Activated T-cell treated with anti-CD3 and anti-CD28 coated beads, Interleukin-2, amount 50 U/mL, for 24 hours (primary cell): Measurements from ENCODE around the gene HSPB7.

Experiments
- DNase-seq: peaks from one replicate; pipeline ENCODE4 v3.0.0-alpha.2; 2020
- H3K27ac Mint-ChIP-seq: 2 replicates; pipeline ENCODE4 v1.8.0; 2020; ENCODE audit warnings: mild to moderate bottlenecking, mixed read lengths
- H3K27me3 Mint-ChIP-seq: 2 replicates; pipeline ENCODE4 v1.8.0; 2020; ENCODE audit warnings: mixed read lengths
- H3K36me3 Mint-ChIP-seq: 2 replicates; pipeline ENCODE4 v1.8.0; 2020; ENCODE audit warnings: low read depth, mixed read lengths
- H3K4me1 Mint-ChIP-seq: 2 replicates; pipeline ENCODE4 v1.8.0; 2020; ENCODE audit warnings: low read depth, mixed read lengths
- H3K4me3 Mint-ChIP-seq: 2 replicates; pipeline ENCODE4 v1.8.0; 2020; ENCODE audit warnings: mild to moderate bottlenecking, moderate library complexity, mixed read lengths
- H3K9me3 Mint-ChIP-seq: 2 replicates; pipeline ENCODE4 v1.8.0; 2020; ENCODE audit warnings: mixed read lengths

The HSPB7 gene

DNA sequence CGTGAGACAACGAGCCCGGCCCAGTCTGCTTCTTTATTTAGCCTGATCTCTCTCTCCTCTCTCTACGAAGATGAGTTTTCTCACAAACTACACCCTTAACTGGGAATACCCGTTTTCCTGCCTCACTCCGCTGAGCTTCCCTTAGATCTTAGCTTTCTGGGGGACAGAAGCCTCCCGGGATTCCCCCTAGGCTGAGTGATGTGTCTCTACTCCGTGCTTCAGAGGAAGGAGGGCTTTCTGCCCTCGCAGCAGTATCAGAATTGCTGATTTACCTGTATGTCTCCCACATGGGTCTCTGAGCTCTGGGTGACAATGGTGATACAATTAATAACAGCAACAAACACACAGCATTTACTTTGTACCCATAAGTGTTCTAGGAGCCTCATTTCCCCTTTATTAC is 43.0 kb downstream of the HSPB7 start:
- H3K27ac Mint-ChIP-seq = peak overlapping the region; percentile 96
- H3K36me3 Mint-ChIP-seq = peaks cover 45% of the 10 kb centered on the region
- peaks cover 57% of the 10 kb centered on the region for H3K4me1 Mint-ChIP-seq
- H3K4me3 Mint-ChIP-seq = peak overlapping the region; percentile 91
- DNase-seq = peak; percentile 56
- no peaks in the 10 kb centered on the region for H3K27me3 Mint-ChIP-seq
- no peaks in the 10 kb centered on the region for H3K9me3 Mint-ChIP-seq

DNA sequence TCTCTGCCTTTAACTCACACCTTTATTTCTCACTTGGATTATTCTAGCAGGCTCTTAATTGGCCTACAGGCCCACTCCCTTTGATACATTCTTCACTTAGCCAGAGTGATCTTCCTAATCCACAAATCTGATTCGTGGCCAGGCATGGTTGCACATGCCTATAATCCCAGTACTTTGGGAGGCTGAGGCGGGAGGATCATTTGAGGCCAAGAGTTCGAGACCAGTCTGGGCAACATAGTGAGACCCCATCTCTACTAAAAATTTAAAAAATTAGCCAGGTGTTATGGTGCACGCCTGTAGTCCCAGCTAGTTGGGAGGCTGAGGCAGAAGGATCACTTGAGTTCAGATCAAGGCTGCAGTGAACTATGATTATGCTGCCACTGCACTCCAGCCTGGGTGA is 44.1 kb downstream of the HSPB7 start:
- peak overlapping the region; percentile 4 for H3K27ac Mint-ChIP-seq
- H3K9me3 Mint-ChIP-seq = no peaks in the 10 kb centered on the region
- H3K36me3 Mint-ChIP-seq = peaks cover 55% of the 10 kb centered on the region
- peaks cover 63% of the 10 kb centered on the region for H3K4me1 Mint-ChIP-seq
- H3K4me3 Mint-ChIP-seq = no peak overlapping the region
- no peak for DNase-seq
- H3K27me3 Mint-ChIP-seq = no peaks in the 10 kb centered on the region

DNA sequence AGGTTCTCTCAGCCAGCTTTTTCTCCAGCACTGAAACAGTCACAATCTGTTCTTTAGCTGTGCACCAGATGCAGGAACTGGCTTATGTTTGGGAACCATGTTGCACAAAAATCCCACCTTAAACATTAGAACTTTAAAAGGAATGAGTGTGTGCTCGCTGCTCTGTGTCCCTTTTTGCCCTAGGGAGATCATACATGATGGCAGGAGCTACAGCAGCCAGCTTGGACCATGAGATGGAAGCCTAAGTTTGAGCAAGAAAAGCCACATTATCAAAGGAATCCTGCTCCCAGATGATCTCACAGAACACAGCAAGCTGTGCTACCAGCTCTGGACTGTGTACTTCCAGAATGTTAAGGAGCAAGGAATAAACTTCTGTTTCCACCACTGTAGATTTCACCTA is 45.4 kb downstream of the HSPB7 start:
- H3K36me3 Mint-ChIP-seq = peaks cover 69% of the 10 kb centered on the region
- no peaks in the 10 kb centered on the region for H3K9me3 Mint-ChIP-seq
- H3K27me3 Mint-ChIP-seq = no peaks in the 10 kb centered on the region
- DNase-seq = no peak
- peak overlapping the region; percentile 4 for H3K27ac Mint-ChIP-seq
- H3K4me1 Mint-ChIP-seq = peaks cover 77% of the 10 kb centered on the region
- H3K4me3 Mint-ChIP-seq = no peak overlapping the region

DNA sequence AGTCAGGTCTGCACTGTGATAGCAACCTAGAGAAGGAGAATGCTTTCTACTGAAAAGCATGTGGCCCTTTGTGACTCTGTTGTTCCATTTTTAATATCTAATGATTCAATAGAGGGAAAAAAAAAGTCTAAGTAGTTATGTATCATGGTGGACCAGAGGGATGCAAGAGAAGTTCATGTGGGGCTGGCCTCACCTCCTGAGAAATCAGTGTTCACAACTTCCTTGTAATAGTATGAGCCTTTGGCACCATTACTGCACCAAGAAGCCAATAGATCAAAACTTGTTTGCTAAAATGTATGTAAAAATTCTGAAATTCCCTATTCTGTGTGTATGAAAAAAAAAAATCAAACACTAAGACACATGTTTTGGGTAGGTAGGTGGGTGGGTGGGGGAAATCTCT is 46.9 kb downstream of the HSPB7 start:
- H3K4me1 Mint-ChIP-seq = peaks cover 81% of the 10 kb centered on the region
- H3K36me3 Mint-ChIP-seq = peaks cover 77% of the 10 kb centered on the region
- no peak overlapping the region for H3K27ac Mint-ChIP-seq
- H3K27me3 Mint-ChIP-seq = no peaks in the 10 kb centered on the region
- no peak for DNase-seq
- no peak overlapping the region for H3K4me3 Mint-ChIP-seq
- H3K9me3 Mint-ChIP-seq = no peaks in the 10 kb centered on the region

DNA sequence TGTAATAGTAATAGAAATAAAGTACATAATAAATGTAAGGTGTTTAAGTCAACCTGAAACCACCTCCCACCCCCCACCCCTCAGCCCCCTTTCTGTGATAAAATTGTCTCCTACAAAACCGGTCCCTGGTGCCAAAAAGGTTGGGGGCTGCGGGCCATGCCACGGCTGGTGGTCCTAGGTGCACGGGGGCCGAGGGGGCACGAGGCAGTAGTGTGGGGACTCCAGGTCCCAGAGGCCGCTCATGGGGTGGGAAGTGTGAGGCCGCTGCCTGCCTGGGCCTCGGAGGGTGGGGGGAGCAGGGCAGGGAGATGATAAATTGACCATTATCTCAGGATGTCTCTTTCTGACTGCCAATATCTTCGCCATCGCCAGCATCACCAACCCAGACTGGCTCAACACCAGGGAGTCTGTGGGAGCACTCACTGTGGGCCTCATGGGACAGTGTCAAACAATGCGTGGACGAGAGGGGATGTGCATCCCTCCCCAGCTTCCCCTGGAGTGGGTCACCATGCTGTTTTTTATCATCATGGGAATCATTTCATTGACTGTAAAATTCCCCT is 48.4 kb downstream of the HSPB7 start:
- H3K36me3 Mint-ChIP-seq = peaks cover 73% of the 10 kb centered on the region
- peaks cover 88% of the 10 kb centered on the region for H3K4me1 Mint-ChIP-seq

DNA sequence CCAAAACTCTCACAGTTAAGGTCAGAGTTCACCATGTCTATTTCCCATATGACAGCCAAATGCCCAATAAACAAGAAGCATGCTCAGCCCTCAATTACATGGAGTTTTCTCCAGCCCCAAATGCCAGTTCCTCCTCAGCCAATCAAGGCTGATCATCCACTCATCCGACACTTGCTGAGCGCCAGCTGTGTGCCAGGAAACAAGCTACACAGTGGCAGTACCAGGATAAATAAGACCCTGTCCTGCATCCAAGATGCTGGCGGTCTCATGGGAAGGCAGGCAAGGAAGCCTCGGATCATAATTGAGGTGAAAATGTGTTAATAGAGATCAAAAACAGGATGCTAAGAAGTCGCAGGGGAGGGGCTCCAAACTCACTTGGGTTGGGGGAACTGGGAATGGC is 49.7 kb downstream of the HSPB7 start:
- peaks cover 74% of the 10 kb centered on the region for H3K36me3 Mint-ChIP-seq
- peak overlapping the region; percentile 100 for H3K27ac Mint-ChIP-seq
- no peaks in the 10 kb centered on the region for H3K27me3 Mint-ChIP-seq
- H3K4me3 Mint-ChIP-seq = no peak overlapping the region
- no peaks in the 10 kb centered on the region for H3K9me3 Mint-ChIP-seq
- peaks cover 90% of the 10 kb centered on the region for H3K4me1 Mint-ChIP-seq
- DNase-seq = no peak

More for the DNA sequence above, 48.4 kb downstream of the HSPB7 start:
- DNase-seq = no peak
- Mint-ChIP-seq H3K9me3 (no peaks in the 10 kb centered on the region), H3K27ac (peak overlapping the region; percentile 37), H3K4me3 (no peak overlapping the region), H3K27me3 (no peaks in the 10 kb centered on the region)

DNA sequence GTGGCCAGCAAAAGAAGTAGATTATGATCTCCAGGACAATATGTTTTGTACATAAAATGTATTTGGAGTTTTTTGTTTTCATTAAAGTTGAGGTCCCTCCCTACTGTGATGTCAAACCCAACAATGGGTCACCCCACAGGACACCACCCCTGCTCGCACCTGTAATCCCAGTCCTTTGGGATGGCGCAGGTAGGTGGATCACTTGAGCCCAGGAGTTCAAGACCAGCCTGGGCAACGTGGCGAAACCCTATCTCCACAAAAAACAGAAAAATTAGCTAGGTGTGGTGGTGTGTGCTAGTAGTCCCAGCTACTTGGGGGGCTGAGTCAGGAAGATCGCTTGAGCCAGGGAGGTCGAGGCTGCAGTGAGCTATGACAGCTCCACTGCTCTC is 50.9 kb downstream of the HSPB7 start:
- no peak for DNase-seq
- H3K9me3 Mint-ChIP-seq = no peaks in the 10 kb centered on the region
- H3K4me3 Mint-ChIP-seq = peak overlapping the region; percentile 56
- H3K27me3 Mint-ChIP-seq = no peaks in the 10 kb centered on the region
- H3K27ac Mint-ChIP-seq = peak overlapping the region; percentile 100
- peaks cover 71% of the 10 kb centered on the region for H3K36me3 Mint-ChIP-seq
- H3K4me1 Mint-ChIP-seq = peaks cover 89% of the 10 kb centered on the region

DNA sequence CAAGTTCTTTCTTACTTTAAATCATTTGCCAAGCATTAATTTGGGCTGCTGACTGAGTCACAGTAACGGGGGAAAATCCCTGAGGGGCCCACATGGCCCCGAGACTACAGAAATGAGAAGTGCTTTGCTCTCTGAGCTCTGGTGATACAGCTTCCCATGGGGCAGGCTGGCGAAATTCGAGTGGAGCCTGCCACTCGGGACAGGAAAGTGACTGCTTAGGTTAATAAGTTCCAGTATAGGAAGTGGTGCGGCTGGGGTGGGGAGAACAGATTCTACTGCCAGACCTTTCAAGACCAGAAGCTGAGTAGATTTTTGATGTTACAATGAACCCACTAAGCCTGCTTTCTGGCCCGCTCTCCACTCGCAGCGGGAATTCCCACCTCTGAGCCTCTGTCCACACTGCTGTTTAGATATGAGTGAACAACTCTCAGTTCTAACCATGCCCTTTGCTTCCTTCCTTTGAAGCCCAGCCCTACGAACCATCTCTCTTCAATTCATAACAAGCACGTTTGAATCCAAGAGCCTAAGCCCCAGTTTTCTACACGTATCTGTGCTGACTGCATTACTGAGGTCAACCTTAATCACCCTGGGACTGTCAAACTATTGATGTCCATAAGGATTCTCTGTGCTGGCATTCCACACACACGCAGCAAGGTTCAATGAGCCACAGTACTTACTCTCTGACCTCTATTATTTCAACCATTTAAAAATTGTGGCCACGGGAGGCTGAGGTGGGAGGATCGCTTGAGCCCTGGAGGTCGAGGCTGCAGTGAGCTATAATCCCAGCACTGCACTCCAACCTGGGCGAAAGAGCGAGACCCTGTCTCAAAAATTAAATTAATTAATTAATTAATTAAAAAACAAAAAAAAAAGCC is 51.5 kb downstream of the HSPB7 start:
- Mint-ChIP-seq H3K27me3 (no peaks in the 10 kb centered on the region), H3K4me1 (peaks cover 91% of the 10 kb centered on the region), H3K36me3 (peaks cover 72% of the 10 kb centered on the region), H3K9me3 (no peaks in the 10 kb centered on the region), H3K4me3 (peak overlapping the region; percentile 72), H3K27ac (peak overlapping the region; percentile 100)
- DNase-seq = peak; percentile 87

DNA sequence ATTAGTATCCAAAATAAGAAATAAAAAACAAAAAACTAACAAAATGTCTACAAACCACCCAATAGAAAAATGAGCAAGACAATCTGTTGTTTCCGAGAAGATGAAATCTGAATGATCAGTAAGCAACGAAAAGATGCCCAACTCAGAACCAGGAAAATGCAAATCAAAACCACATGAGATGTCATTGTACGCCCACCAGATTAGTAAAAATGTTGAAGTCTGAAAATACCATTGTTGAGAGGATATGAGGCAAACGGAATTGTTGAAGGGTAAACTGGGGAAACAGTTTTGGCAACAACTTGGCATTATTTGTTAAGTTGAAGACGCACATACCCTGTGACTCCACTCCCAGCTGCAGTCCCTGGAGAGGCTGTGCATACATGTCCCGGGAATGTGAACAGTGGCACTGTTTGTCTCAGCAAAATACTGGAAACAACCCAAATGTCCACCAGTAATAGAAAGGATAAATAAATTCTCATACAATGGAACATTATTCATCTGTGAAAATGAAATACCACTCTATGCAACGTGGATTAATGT is 52.5 kb downstream of the HSPB7 start:
- Mint-ChIP-seq H3K27ac (peak overlapping the region; percentile 100), H3K36me3 (peaks cover 74% of the 10 kb centered on the region), H3K9me3 (no peaks in the 10 kb centered on the region), H3K4me3 (peak overlapping the region; percentile 72), H3K27me3 (no peaks in the 10 kb centered on the region), H3K4me1 (peaks cover 94% of the 10 kb centered on the region)
- peak; percentile 65 for DNase-seq
